ENCODE measurements around the gene TOP3B. TPM values are rescaled to one million over a fixed set of nuclear protein-coding genes. Genes with fewer than 3 reads are reported as not detected.

The TOP3B gene
- total and polyA plus RNA-seq, 9 of the 15 experiments (the other 6 are each of a cell fraction or from before 2014, with no cell fraction given), result 3.0 to 188 (median 112) TPM

GRCh38 chr22:21966643-21967516 is 15.7 kb downstream of the TOP3B start (continued):
- TF ChIP-seq SFPQ (IDR thresholded peaks at IDR 0.05; ENCODE audit: low read depth, low read length) (no peak), POLR2AphosphoS2 (IDR thresholded peaks at IDR 0.05; ENCODE audit: low read length) (no peak; the same call in 1 of the 2 replicates), USF2 (CRISPR knock-in tag; IDR thresholded peaks at IDR 0.05) (no peak), TCF15 (CRISPR knock-in tag; IDR thresholded peaks at IDR 0.05) (no peak), ZBTB2 (IDR thresholded peaks at IDR 0.05) (no peak), PTTG1 (tag; IDR thresholded peaks at IDR 0.05; ENCODE audit: low read depth) (no peak), HDGF (IDR thresholded peaks at IDR 0.05) (peak; percentile 52; the same call in 1 of the 2 replicates), ZHX1 (conservative IDR thresholded peaks at IDR 0.05; ENCODE audit: low read length) (no peak), KLF13 (tag; IDR thresholded peaks at IDR 0.05; ENCODE audit: borderline replicate concordance, low read depth) (no peak), CAMTA2 (CRISPR knock-in tag; conservative IDR thresholded peaks at IDR 0.05) (peak; percentile 84; the same call in 1 of the 2 replicates), RBM17 (IDR thresholded peaks at IDR 0.05; ENCODE audit: borderline replicate concordance, low read depth, low read length) (no peak), MYBL2 (IDR thresholded peaks at IDR 0.05; ENCODE audit: low read depth) (no peak), MYBL2 (CRISPR knock-in tag; IDR thresholded peaks at IDR 0.05; ENCODE audit: borderline replicate concordance) (no peak), SREBF2 (CRISPR knock-in tag; IDR thresholded peaks at IDR 0.05) (no peak), ZNF57 (CRISPR knock-in tag; IDR thresholded peaks at IDR 0.05) (0 out of 2 replicates have a peak, but pooled peaks have one; percentile 30)
